Ramos (cell line): Measurements from ENCODE around the gene DZIP1.
"Not testable (repeated sequence)": the region's sequence is repeated elsewhere in the genome, so short reads cannot be mapped to it uniquely, and the experiment has no call there.

Source experiments
- in situ Hi-C: fragments of 300-500 bp; cut with MboI; formaldehyde crosslinking; loops from one replicate; pipeline ENCODE4 v1.14.3; 2022; ENCODE audit warnings: low sequenced_read_pairs; ENCODE audit not compliant: unreplicated experiment

The DZIP1 gene

GRCh38 chr13:95608640-95609323 is 35.7 kb downstream of the DZIP1 start:
- in situ Hi-C loops: no loop called here

GRCh38 chr13:95607366-95607765 is 37.1 kb downstream of the DZIP1 start:
- in situ Hi-C loops: no loop called here

GRCh38 chr13:95605448-95606125 is 38.9 kb downstream of the DZIP1 start:
- in situ Hi-C loops: no loop called here

- in situ Hi-C loops: no loop called here
These were observed 40.0 kb downstream of the DZIP1 start for GRCh38 chr13:95604556-95604915.

- in situ Hi-C loops: no loop called here
These were observed 40.5 kb downstream of the DZIP1 start for GRCh38 chr13:95603887-95604555.

- in situ Hi-C loops: no loop called here
These were observed 42.6 kb downstream of the DZIP1 start for GRCh38 chr13:95601906-95602305.

GRCh38 chr13:95601216-95601615 is 43.3 kb downstream of the DZIP1 start:
- in situ Hi-C loops: no loop called here

- in situ Hi-C loops: no loop called here
These were observed 47.8 kb downstream of the DZIP1 start for GRCh38 chr13:95596701-95597100.

GRCh38 chr13:95593462-95593861 is 51.0 kb downstream of the DZIP1 start:
- in situ Hi-C loops: no loop called here

GRCh38 chr13:95588721-95589120 is 55.8 kb downstream of the DZIP1 start:
- in situ Hi-C loops: no loop called here

- in situ Hi-C loops: no loop called here
These were observed 56.4 kb downstream of the DZIP1 start for GRCh38 chr13:95588134-95588533.

- in situ Hi-C loops: no loop called here
These were observed 58.6 kb downstream of the DZIP1 start for GRCh38 chr13:95585867-95586266.

GRCh38 chr13:95579303-95579702 is 65.2 kb downstream of the DZIP1 start:
- in situ Hi-C loops: no loop called here

- in situ Hi-C loops: no loop called here
These were observed 71.3 kb downstream of the DZIP1 start for GRCh38 chr13:95573221-95573620.

GRCh38 chr13:95571941-95572340 is 72.6 kb downstream of the DZIP1 start:
- in situ Hi-C loops: no loop called here

GRCh38 chr13:95570016-95570415 is 74.5 kb downstream of the DZIP1 start:
- in situ Hi-C loops: no loop called here

GRCh38 chr13:95568131-95568530 is 76.4 kb downstream of the DZIP1 start:
- in situ Hi-C loops: no loop called here

GRCh38 chr13:95565758-95566157 is 78.7 kb downstream of the DZIP1 start:
- in situ Hi-C loops: not testable (repeated sequence)

GRCh38 chr13:95564733-95565291 is 79.7 kb downstream of the DZIP1 start:
- in situ Hi-C loops: no loop called here

- in situ Hi-C loops: no loop called here
These were observed 80.4 kb downstream of the DZIP1 start for GRCh38 chr13:95564091-95564490.

GRCh38 chr13:95560387-95560786 is 84.1 kb downstream of the DZIP1 start:
- in situ Hi-C loops: no loop called here
